ENCODE data around the gene RAP1GAP. TPM values are rescaled to one million over a fixed set of nuclear protein-coding genes. Genes with fewer than 3 reads are reported as not detected.

The RAP1GAP gene
- polyA plus RNA-seq, 1 donor from 2014 or later = 9.8 TPM

DNA sequence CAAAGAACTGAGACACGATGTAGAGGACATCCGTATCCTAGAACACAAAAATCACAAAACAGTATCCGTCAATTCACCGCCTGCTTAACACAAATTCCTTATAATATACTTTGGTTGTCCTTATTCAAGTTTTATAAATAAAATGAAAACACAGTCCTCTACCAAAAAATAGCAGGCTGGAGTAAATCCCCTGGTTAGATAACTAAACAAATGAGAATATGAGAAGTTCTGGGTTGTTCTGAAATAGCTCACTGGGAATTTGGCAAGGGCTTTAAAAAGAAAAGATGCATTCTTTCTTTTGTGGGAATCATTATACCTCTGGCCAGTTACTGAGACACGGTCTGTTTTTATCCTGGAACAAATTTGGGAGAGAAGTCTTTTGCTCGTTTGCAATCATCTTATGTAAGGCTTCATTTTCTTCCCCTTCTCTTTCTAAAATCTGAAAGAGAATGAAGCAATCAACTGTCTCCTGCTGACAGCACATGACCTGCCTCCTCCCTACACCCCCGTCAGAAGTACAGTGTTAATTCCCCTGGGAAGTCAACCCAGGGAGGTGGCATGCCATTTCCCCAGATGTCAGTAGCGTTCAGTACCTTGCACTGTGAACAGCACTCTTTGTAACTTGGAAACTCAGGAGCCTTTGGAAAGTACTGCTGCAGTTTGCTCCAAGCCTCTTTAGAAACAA, 37.1 kb upstream of the RAP1GAP start:
- Histone ChIP-seq H3K27ac (ENCODE audit: low read length) (no peak overlapping the region), H3K9me3 (ENCODE audit: low read length) (no peaks in the 10 kb centered on the region), H3K4me2 (ENCODE audit: low read length) (no peak overlapping the region), H3K9ac (ENCODE audit: low read length) (no peak overlapping the region), H3F3A (ENCODE audit: insufficient read depth, low read length, poor library complexity, severe bottlenecking) (no peaks in the 10 kb centered on the region), H3K27me3 (ENCODE audit: insufficient read depth, low read depth, low read length) (no peaks in the 10 kb centered on the region), H3K36me3 (ENCODE audit: insufficient read depth, low read length) (peaks cover 3% of the 10 kb centered on the region), H3K4me3 (ENCODE audit: low read length) (no peak overlapping the region), H4K20me1 (ENCODE audit: insufficient read depth) (no peaks in the 10 kb centered on the region), H2AFZ (ENCODE audit: low read depth, low read length) (no peak overlapping the region), H3K79me2 (replicated peaks; ENCODE audit: insufficient read depth, low read length) (no peaks in the 10 kb centered on the region), H3K9me2 (ENCODE audit: insufficient read depth, low read length) (no peaks in the 10 kb centered on the region)
- TF ChIP-seq POLR2AphosphoS5 (IDR thresholded peaks at IDR 0.05) = no peak
- no peak for TF ChIP-seq SMC3 (conservative IDR thresholded peaks at IDR 0.05; ENCODE audit: poor library complexity)
- no peak for TF ChIP-seq MXI1 (conservative IDR thresholded peaks at IDR 0.05; ENCODE audit: poor library complexity, severe bottlenecking)
- TF ChIP-seq EP300 (conservative IDR thresholded peaks at IDR 0.05; ENCODE audit: poor library complexity, severe bottlenecking) = no peak
- no peak for TF ChIP-seq RAD21 (conservative IDR thresholded peaks at IDR 0.05)
- no peak for TF ChIP-seq TAF1 (IDR thresholded peaks at IDR 0.05; ENCODE audit: low read depth)

DNA sequence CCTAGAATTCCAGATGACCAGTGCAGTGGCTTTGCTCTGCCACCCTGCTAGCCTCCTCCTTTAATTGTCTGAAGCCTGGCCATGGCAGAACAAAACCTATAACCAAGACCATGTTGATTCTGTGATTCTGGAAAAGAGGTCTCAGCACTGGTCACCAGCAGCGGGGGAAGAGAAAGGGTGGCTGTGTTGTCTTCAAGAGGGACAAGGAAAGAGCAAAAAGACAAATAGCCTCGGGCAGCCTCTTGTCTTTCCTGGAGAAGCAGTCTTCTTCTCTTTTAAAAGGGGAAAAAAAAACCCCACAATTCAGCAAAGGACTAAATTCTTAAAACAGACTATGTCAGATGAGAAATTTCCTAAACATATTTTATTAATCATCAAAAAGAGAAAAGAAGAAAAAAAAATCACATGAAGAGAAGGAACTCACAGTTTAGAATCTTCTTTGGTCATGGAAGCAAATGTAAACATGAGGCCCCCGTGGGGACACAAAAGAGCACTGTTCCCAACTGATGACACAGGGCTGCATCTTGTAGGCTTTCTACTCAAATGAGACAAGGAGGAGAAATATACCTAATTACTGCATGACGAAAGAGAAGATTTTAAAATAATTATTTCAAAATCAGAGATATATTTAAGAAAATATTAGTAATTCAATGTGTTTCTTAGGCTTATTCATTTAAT, 36.3 kb upstream of the RAP1GAP start:
- Histone ChIP-seq H3K9me3 (ENCODE audit: low read length) (no peaks in the 10 kb centered on the region), H3K27ac (ENCODE audit: low read length) (no peak overlapping the region), H4K20me1 (ENCODE audit: insufficient read depth) (no peaks in the 10 kb centered on the region), H2AFZ (ENCODE audit: low read depth, low read length) (no peak overlapping the region), H3K9me2 (ENCODE audit: insufficient read depth, low read length) (no peaks in the 10 kb centered on the region), H3K27me3 (ENCODE audit: insufficient read depth, low read depth, low read length) (no peaks in the 10 kb centered on the region), H3K4me3 (ENCODE audit: low read length) (no peak overlapping the region), H3K36me3 (ENCODE audit: insufficient read depth, low read length) (peaks cover 3% of the 10 kb centered on the region), H3F3A (ENCODE audit: insufficient read depth, low read length, poor library complexity, severe bottlenecking) (no peaks in the 10 kb centered on the region), H3K4me2 (ENCODE audit: low read length) (no peak overlapping the region), H3K79me2 (replicated peaks; ENCODE audit: insufficient read depth, low read length) (no peaks in the 10 kb centered on the region), H3K9ac (ENCODE audit: low read length) (no peak overlapping the region)
- no peak for TF ChIP-seq POLR2AphosphoS5 (IDR thresholded peaks at IDR 0.05)
- TF ChIP-seq TAF1 (IDR thresholded peaks at IDR 0.05; ENCODE audit: low read depth) = no peak
- no peak for TF ChIP-seq EZH2 (IDR thresholded peaks at IDR 0.05; ENCODE audit: borderline replicate concordance, insufficient read depth, low read length, poor library complexity, severe bottlenecking)
- no peak for TF ChIP-seq SMC3 (conservative IDR thresholded peaks at IDR 0.05; ENCODE audit: poor library complexity)
- no peak for TF ChIP-seq REST (IDR thresholded peaks at IDR 0.05; ENCODE audit: borderline replicate concordance)
- no peak for TF ChIP-seq RAD21 (conservative IDR thresholded peaks at IDR 0.05)
- no peak for TF ChIP-seq EP300 (conservative IDR thresholded peaks at IDR 0.05; ENCODE audit: poor library complexity, severe bottlenecking)
- TF ChIP-seq CTCF (IDR thresholded peaks at IDR 0.05; ENCODE audit: poor library complexity, severe bottlenecking) = no peak
- TF ChIP-seq MXI1 (conservative IDR thresholded peaks at IDR 0.05; ENCODE audit: poor library complexity, severe bottlenecking) = no peak

Data from neural cell (in vitro differentiated cells).